ENCODE measurements around the gene SLC25A51. TPM values are rescaled to one million over a fixed set of nuclear protein-coding genes. Genes with fewer than 3 reads are reported as not detected.

Gene SLC25A51
- total RNA-seq, 3 donors from 2014 or later: 20.6 to 32.2 (median 22.4) TPM

- TF ChIP-seq CTCF (IDR thresholded peaks at IDR 0.05): no peak
- intact Hi-C loops (cut with DNase I, micrococcal nuclease): no loop called here
- no peak overlapping the region for H3K4me3 ChIP-seq
- DNase-seq: no peak
- no peaks in the 10 kb centered on the region for H3K4me1 ChIP-seq (ENCODE audit: low read depth)
- no peak for ATAC-seq
- no peaks in the 10 kb centered on the region for H3K9me3 ChIP-seq
- no peaks in the 10 kb centered on the region for H3K36me3 ChIP-seq (ENCODE audit: low read depth)
These were observed 31.2 kb upstream of the SLC25A51 start for GRCh38 chr9:37935096-37935495.

DNA sequence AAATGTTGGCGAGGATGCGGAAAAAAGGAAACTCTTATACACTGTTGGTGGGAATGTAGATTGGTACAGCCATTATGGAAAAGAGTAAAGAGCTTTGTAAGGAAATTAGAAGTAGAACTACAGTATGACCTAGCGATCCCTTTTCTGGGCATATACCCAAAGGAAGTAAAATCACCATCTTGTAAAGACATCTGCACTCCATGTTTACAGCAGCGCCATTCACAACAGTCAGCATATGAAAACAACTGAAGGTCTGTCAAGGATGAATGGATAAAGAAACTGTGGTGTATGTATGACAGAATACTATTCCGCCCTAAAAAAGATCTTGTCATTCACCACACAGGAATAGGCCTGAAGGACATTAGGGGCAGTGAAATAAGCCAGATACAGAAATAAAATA, 27.7 kb upstream of the SLC25A51 start:
- ATAC-seq: no peak
- no peak for TF ChIP-seq CTCF (IDR thresholded peaks at IDR 0.05)

DNA sequence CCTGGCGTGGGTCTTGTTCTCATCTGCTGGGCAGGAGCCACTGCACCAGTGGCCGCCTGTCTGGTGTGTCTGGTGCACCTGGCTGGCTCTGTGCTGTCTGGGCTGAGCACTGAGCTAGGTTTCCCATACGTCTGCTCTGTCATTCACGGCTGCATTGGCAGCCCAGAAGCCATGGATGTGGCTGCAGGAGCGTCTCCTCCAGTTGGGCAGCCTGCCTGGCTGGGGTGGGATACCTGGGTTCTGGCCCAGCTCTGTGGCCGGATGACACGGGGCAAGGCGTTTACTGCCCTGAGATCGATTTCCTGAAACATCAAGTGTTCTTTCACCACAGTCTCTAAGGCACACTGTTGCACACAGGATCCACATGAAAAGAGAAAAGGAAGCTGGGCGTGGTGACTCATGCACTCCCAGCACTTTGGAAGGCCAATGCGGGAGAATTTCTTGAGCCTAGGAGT, 25.5 kb upstream of the SLC25A51 start:
- H3K9me3 ChIP-seq: no peaks in the 10 kb centered on the region
- no peak overlapping the region for H3K4me3 ChIP-seq
- H3K4me1 ChIP-seq (ENCODE audit: low read depth): no peaks in the 10 kb centered on the region
- H3K36me3 ChIP-seq (ENCODE audit: low read depth): no peaks in the 10 kb centered on the region
- ATAC-seq (no peak), DNase-seq (no peak)
- TF ChIP-seq CTCF (IDR thresholded peaks at IDR 0.05): no peak
- intact Hi-C loops (cut with DNase I, micrococcal nuclease): loop anchor here in 1 of 2 donors (10.0 kb wide), 1 partner anchor 135 kb away; the partner anchor contains the start of gene SHB

More for the DNA sequence above, 27.7 kb upstream of the SLC25A51 start:
- intact Hi-C loops (cut with DNase I, micrococcal nuclease): no loop called here
- H3K4me3 ChIP-seq: no peak overlapping the region
- no peaks in the 10 kb centered on the region for H3K4me1 ChIP-seq (ENCODE audit: low read depth)
- H3K9me3 ChIP-seq: no peaks in the 10 kb centered on the region
- DNase-seq: no peak
- H3K36me3 ChIP-seq (ENCODE audit: low read depth): no peaks in the 10 kb centered on the region

DNA sequence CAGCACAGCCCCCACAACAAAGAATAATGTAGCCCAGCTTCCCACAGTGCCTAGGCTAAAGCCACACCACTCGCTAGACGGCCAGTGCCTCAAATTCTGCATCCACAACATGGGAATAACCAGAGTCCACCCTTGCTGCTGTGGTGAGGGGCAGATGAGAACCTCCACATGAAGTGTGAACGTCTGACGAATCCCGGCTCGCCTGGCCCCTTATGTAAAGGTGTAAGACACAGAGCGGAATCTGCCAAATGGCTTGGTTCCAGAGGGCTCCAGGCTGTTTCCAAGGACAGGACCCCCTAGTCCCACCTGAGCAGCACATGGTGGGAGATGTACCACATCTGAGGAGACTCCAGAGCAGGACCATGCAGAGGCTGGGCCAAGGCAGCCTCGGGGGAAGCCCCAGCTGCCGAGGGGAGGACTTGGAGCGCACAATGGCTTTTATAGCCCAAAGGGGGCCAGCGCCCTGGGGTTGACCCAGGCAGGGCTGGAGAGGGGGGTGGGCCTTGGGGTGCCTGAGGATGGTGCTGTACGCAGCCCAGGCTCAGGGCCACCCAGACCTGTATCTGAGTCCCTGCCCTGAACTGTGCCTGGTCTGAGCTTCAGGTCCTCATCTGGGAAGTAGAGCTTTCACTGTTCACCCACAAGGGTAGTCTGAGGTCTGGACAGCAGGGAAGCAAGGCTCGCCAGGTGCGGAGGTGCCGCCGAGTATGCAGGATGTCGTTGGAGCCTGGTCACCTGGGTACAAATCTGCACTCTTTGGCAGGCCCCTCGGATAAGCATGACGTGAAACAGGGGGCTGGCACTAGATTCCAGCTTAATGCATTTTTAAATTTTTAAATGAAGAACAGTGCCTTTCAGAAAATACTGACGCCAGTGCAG, 24.9 kb upstream of the SLC25A51 start:
- no peaks in the 10 kb centered on the region for H3K9me3 ChIP-seq
- DNase-seq (no peak), ATAC-seq (peak; percentile 7)
- H3K4me3 ChIP-seq: no peak overlapping the region
- no peak for TF ChIP-seq CTCF (IDR thresholded peaks at IDR 0.05)
- no peaks in the 10 kb centered on the region for H3K36me3 ChIP-seq (ENCODE audit: low read depth)
- no peaks in the 10 kb centered on the region for H3K4me1 ChIP-seq (ENCODE audit: low read depth)
- intact Hi-C loops (cut with DNase I, micrococcal nuclease): loop anchor here in 1 of 2 donors (10.0 kb wide), 1 partner anchor 136 kb away; the partner anchor contains the start of gene SHB

GRCh38 chr9:37927601-37928551, 23.9 kb upstream of the SLC25A51 start:
- H3K36me3 ChIP-seq (ENCODE audit: low read depth): no peaks in the 10 kb centered on the region
- DNase-seq: no peak
- H3K4me3 ChIP-seq: no peak overlapping the region
- intact Hi-C loops (cut with DNase I, micrococcal nuclease): loop anchor here in 1 of 2 donors (10.0 kb wide), 1 partner anchor 137 kb away; the partner anchor contains the start of gene SHB
- H3K4me1 ChIP-seq (ENCODE audit: low read depth): no peaks in the 10 kb centered on the region
- no peak for TF ChIP-seq CTCF (IDR thresholded peaks at IDR 0.05)
- no peaks in the 10 kb centered on the region for H3K9me3 ChIP-seq
- no peak for ATAC-seq

All from mucosa of descending colon (tissue), 3 donors.